Measurements from ENCODE around the gene ISCA2.

The ISCA2 gene

DNA sequence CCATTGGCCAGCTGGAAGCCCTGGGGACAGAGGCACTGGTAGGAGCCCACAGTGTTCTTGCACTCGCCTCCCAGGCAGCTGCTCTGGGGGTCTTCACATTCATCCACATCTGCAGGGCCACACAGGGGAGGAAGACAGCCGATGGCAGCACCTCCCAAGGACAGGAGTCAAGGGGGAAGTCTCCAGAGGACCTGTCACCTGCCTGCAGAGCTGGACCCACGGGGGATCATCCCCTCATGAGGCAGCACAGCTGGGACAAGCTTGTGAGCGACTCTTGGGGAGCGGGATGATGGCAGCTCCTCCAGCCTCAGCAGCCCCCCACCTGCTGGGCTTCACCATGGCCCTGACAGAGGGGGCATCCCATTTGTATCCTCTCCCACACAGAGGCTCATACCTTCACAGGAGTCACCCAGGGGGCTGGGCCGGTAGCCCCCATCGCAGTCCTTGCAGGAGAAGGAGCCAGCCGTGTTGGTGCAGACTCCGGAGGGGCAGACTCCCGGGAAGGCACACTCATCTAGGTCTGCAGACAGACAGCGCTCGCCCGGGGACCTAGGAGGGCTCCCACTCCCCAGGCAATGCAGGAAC, 15.4 kb downstream of the ISCA2 start:
- WGBS, 2 experiments (ENCODE audit: insufficient coverage in 2 of 2), result 87% methylated on average over 10 to 13 of the region's 13 CpGs
- H3K9me3 ChIP-seq (ENCODE audit: control insufficient read depth, low read length), result no peaks in the 10 kb centered on the region
- H3K4me3 ChIP-seq (ENCODE audit: extremely low read depth, insufficient read depth, low read length, poor library complexity, severe bottlenecking), result no peak overlapping the region
- peaks cover 41% of the 10 kb centered on the region for H3K36me3 ChIP-seq (ENCODE audit: control insufficient read depth, insufficient read depth, low read length)
- no peak overlapping the region for H3K27ac ChIP-seq (ENCODE audit: low read depth, low read length, severe bottlenecking)
- H3K4me1 ChIP-seq (ENCODE audit: control insufficient read depth, insufficient read depth, low read length, poor library complexity, severe bottlenecking), result peaks cover 9% of the 10 kb centered on the region

DNA sequence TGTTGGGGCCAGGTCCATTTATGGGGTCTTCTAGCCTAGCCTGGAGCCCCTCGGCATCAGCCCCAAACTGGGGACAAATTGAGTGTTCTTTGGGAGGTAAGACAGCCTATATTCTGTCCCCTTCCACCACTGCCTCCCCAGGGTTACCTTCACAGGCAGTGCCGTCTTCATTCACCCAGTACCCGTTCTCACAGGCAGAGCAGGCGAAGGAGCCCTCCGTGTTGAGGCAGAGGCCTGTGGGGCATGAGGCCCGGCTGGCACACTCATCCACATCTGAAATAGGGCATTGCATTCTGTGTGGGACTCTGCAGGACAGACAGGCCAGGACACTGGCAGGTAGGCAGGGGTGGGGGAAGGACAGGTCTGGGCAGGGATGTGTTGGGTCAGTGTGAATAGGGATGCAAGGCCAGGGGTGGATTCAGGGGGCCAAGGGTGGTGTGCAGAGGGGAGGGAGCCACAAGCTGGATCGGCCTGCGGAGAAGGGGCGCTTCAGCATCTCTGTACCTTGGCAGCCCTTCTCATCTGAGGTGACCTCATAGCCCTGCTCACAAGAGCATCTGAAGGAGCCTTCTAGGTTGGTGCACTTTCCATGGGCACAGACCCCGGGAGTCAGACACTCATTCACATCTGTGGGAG, 16.1 kb downstream of the ISCA2 start:
- H3K4me1 ChIP-seq (ENCODE audit: control insufficient read depth, insufficient read depth, low read length, poor library complexity, severe bottlenecking), result peaks cover 13% of the 10 kb centered on the region
- H3K27ac ChIP-seq (ENCODE audit: low read depth, low read length, severe bottlenecking), result no peak overlapping the region
- 90% methylated on average over 7 to 10 of the region's 10 CpGs for WGBS, 2 experiments (ENCODE audit: insufficient coverage in 2 of 2)
- no peaks in the 10 kb centered on the region for H3K9me3 ChIP-seq (ENCODE audit: control insufficient read depth, low read length)
- peaks cover 42% of the 10 kb centered on the region for H3K36me3 ChIP-seq (ENCODE audit: control insufficient read depth, insufficient read depth, low read length)
- H3K4me3 ChIP-seq (ENCODE audit: extremely low read depth, insufficient read depth, low read length, poor library complexity, severe bottlenecking), result no peak overlapping the region

DNA sequence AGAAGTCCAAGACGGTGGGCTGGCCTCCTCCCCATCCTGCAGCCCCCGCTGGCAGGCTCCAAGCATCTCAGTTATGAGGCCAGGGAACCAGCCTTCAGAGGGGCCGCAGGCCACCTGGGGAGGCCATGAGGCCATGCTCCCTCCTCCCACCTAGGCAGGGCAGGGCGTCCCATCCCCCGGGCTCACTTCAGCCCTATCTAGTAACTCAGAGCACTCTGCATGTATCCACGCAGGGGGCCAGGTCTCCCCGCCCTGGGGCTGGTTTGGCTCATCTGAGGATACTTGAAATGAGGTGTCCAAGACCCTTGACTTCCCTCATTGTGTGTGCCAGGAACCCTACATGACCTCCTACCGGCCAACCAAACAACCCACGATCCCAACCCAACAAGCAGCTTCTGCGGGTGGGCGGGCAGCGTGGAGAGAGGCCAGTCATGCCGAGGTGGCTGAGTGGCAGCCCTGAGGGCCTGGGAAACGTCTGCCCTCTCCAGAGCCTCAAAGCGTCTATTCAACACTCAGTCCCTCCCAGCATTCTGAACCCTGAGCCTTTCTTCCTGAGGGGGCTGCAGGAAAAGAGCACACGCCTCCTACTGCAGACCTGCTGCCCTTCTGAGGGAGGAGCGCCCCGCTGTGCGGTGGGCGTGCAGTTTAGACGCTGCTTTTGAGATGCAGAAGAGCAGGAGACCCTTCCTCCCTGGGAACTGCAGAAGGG, 16.8 kb downstream of the ISCA2 start:
- H3K4me1 ChIP-seq (ENCODE audit: control insufficient read depth, insufficient read depth, low read length, poor library complexity, severe bottlenecking), result peaks cover 13% of the 10 kb centered on the region
- no peak overlapping the region for H3K27ac ChIP-seq (ENCODE audit: low read depth, low read length, severe bottlenecking)
- H3K9me3 ChIP-seq (ENCODE audit: control insufficient read depth, low read length), result no peaks in the 10 kb centered on the region
- peaks cover 42% of the 10 kb centered on the region for H3K36me3 ChIP-seq (ENCODE audit: control insufficient read depth, insufficient read depth, low read length)
- H3K4me3 ChIP-seq (ENCODE audit: extremely low read depth, insufficient read depth, low read length, poor library complexity, severe bottlenecking), result no peak overlapping the region
- WGBS, 2 experiments (ENCODE audit: insufficient coverage in 2 of 2), result 40 to 47% methylated on average over 13 to 18 of the region's 21 CpGs

DNA sequence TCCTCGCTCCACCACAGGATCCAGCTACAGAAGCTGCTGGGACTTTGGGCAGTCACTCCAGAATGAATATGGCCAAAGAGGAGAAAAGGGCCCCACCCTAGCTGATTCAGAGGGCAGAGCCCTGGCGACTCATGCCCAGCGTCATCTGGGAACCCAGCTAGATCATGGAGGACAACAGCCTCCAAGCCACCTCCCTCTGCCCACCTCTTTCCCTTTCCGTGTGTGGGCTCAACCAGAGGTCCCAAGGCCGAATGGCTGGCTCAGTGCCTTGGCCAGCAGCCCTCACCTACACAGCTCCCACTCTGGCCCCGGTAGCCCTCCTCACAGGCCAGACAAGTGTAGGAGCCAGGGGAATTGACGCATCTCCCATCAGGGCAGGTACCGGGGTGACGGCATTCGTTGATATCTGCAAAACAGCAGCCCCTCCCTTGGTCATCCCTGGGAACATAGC, 17.4 kb downstream of the ISCA2 start:
- H3K4me3 ChIP-seq (ENCODE audit: extremely low read depth, insufficient read depth, low read length, poor library complexity, severe bottlenecking), result no peak overlapping the region
- H3K36me3 ChIP-seq (ENCODE audit: control insufficient read depth, insufficient read depth, low read length), result peaks cover 38% of the 10 kb centered on the region
- WGBS, 2 experiments (ENCODE audit: insufficient coverage in 2 of 2), result 75 to 84% methylated on average over 8 of the region's 10 CpGs
- peaks cover 13% of the 10 kb centered on the region for H3K4me1 ChIP-seq (ENCODE audit: control insufficient read depth, insufficient read depth, low read length, poor library complexity, severe bottlenecking)
- H3K27ac ChIP-seq (ENCODE audit: low read depth, low read length, severe bottlenecking), result no peak overlapping the region
- H3K9me3 ChIP-seq (ENCODE audit: control insufficient read depth, low read length), result no peaks in the 10 kb centered on the region

DNA sequence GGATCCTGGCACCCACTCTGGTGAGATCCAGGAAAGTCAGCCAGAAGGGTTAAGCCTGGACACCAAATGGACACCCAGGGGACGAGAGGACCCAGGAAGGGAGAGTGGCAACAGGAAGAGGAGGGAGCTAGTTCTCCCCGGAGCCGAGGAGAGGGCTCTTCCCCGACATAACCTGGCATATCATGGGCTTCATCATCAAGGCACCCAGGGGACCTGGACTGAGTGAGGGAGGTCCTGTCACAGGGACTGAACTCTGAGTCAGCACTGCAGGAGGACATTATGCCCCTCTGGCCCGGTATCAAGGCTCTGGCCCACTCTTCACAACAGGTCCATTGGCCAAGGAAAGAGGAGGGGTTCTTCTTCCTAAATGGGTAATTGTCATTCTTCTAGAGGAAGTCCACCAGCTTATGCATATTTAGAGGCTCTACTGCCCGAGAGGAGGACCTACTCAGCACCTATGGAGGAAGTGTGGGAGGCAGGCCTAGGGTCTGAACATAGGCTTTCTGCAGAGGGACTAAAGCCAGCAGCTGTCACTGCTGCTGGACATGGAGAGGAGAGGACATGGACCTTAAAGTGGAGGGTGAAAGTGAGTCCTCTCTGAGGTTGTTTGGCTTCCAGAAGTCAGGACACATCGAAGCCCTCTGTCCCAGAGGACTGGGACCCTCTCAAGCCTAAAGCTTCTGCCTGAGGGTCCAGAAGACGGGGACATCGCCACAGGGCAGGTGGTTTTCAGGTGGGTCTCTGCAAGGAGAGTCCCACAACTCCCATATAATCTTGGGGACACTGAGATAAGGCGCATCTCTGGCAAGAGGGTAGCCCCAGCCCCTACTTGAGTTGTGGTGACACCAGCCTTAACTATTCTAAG, 18.6 kb downstream of the ISCA2 start:
- Histone ChIP-seq H3K36me3 (ENCODE audit: control insufficient read depth, insufficient read depth, low read length) (peaks cover 36% of the 10 kb centered on the region), H3K4me3 (ENCODE audit: extremely low read depth, insufficient read depth, low read length, poor library complexity, severe bottlenecking) (no peak overlapping the region), H3K9me3 (ENCODE audit: control insufficient read depth, low read length) (no peaks in the 10 kb centered on the region), H3K4me1 (ENCODE audit: control insufficient read depth, insufficient read depth, low read length, poor library complexity, severe bottlenecking) (peaks cover 21% of the 10 kb centered on the region), H3K27ac (ENCODE audit: low read depth, low read length, severe bottlenecking) (no peak overlapping the region)
- WGBS, 2 experiments (ENCODE audit: insufficient coverage in 2 of 2), result 82 to 85% methylated on average over 8 to 9 of the region's 10 CpGs

DNA sequence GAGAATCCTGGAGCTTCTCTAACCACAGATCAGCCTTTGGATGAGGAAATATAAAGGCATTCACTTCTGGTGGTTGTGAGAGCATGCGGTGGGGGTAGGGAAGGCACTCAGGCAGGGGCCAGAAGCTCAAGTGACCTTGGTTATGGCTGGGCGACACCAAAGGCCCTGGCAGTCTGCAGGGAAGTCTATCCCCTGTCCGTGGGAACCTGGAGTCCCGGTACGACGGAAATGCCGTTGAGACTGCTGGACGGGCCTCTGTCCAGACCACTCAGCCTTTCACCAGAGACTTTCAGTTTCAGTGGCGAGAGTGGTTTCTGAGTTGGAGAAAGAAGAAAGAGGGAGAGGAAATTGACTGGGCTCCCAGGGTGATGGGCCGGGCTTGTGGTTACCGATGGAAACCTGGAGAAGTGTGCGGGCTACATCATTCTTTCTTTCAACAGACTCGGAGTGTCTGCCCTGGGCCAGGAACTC, 20.9 kb downstream of the ISCA2 start:
- H3K9me3 ChIP-seq (ENCODE audit: control insufficient read depth, low read length), result no peaks in the 10 kb centered on the region
- H3K4me1 ChIP-seq (ENCODE audit: control insufficient read depth, insufficient read depth, low read length, poor library complexity, severe bottlenecking), result peaks cover 22% of the 10 kb centered on the region
- no peak overlapping the region for H3K4me3 ChIP-seq (ENCODE audit: extremely low read depth, insufficient read depth, low read length, poor library complexity, severe bottlenecking)
- no peak overlapping the region for H3K27ac ChIP-seq (ENCODE audit: low read depth, low read length, severe bottlenecking)
- WGBS, 2 experiments (ENCODE audit: insufficient coverage in 2 of 2), result 60 to 92% methylated on average over 3 to 9 of the region's 13 CpGs
- peaks cover 31% of the 10 kb centered on the region for H3K36me3 ChIP-seq (ENCODE audit: control insufficient read depth, insufficient read depth, low read length)

DNA sequence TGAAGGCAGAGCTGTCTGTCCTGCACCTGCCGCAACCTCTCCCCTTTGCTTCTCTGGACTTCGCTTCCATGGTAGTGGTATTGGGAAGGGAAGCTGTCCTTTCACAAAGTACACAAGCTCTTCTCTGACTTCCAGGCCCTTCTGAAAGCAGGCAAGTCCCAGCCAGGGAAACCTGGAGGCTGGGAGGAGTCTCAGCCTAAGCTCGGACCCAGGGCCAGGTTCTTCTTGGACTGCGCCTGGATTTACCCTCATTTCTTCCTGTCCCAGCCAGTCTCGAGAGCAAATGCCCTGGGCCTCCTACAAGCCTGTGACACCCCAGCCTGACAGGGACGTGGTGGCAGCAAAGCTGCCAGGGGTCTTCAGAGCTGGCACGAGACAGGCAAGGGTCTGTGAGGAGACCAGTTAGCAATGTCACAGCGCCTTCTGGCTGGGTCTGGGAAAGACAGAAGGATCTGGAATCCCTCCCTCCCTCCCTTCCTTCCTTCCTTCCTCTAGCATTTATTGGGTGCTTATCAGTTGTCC, 22.4 kb downstream of the ISCA2 start:
- Histone ChIP-seq H3K9me3 (ENCODE audit: control insufficient read depth, low read length) (no peaks in the 10 kb centered on the region), H3K4me3 (ENCODE audit: extremely low read depth, insufficient read depth, low read length, poor library complexity, severe bottlenecking) (no peak overlapping the region), H3K27ac (ENCODE audit: low read depth, low read length, severe bottlenecking) (no peak overlapping the region), H3K4me1 (ENCODE audit: control insufficient read depth, insufficient read depth, low read length, poor library complexity, severe bottlenecking) (peaks cover 18% of the 10 kb centered on the region), H3K36me3 (ENCODE audit: control insufficient read depth, insufficient read depth, low read length) (peaks cover 32% of the 10 kb centered on the region)
- WGBS, 2 experiments (ENCODE audit: insufficient coverage in 2 of 2), result 94 to 96% methylated on average over 5 to 6 of the region's 8 CpGs

DNA sequence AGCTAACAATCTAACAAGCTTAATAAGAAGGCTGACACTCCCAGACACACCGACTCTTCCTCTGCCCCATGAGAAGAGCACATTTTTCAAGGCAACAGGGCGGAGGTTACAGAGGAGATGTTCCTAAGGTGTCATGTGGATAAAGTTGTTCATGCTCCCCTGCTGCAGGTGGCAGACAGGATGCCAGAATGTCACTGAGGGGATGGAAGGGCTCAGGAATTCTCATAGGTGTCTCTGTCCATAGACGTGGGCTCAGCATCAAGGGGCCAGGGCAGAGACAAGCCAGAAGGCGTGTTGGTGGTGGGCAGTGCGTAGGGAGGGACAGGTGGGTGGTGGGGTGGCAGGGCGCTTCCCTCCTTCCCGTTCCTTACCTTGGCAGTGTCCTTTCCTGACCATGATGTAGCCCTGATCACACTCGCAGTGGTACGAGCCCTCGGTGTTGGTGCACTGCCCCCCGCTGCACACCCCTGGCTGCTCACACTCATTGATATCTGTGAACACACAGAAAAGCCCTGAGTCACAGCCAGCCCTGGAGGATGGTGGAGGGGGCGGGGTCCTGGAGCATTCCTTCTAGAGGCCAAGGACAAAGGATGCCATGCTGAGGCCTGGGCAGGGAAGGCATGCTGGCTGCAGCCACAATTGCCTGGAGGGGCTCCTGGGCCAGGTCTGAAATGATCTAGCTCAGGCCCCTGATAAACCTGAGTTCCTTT, 23.0 kb downstream of the ISCA2 start:
- WGBS, 2 experiments (ENCODE audit: insufficient coverage in 2 of 2), result 51 to 85% methylated on average over 5 of the region's 12 CpGs

DNA sequence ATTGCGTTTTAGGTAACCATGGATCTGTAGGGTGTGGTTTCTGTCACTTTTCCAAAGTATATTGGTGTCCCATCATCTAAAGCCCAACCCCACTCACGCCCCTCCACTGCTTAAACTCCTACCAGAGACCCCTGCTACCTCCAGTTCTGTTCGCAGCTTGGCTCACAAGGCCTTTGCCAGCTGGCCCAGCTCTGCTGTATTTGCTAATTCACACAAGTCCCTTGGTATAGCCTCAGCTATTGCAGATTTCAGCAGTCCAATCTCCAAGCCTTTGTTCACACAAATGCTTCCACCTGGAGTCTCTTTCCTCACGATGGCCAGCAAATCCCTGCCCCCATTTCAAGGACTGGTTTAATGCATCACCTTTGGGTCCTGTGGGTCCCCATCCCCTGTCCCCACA, 24.2 kb downstream of the ISCA2 start:
- peaks cover 39% of the 10 kb centered on the region for H3K36me3 ChIP-seq (ENCODE audit: control insufficient read depth, insufficient read depth, low read length)
- peaks cover 13% of the 10 kb centered on the region for H3K4me1 ChIP-seq (ENCODE audit: control insufficient read depth, insufficient read depth, low read length, poor library complexity, severe bottlenecking)
- H3K9me3 ChIP-seq (ENCODE audit: control insufficient read depth, low read length), result no peaks in the 10 kb centered on the region
- WGBS, 2 experiments (ENCODE audit: insufficient coverage in 2 of 2), result 96 to 100% methylated on average over 3 of the region's 4 CpGs
- no peak overlapping the region for H3K27ac ChIP-seq (ENCODE audit: low read depth, low read length, severe bottlenecking)
- no peak overlapping the region for H3K4me3 ChIP-seq (ENCODE audit: extremely low read depth, insufficient read depth, low read length, poor library complexity, severe bottlenecking)

More for the DNA sequence above, 23.0 kb downstream of the ISCA2 start:
- H3K4me3 ChIP-seq (ENCODE audit: extremely low read depth, insufficient read depth, low read length, poor library complexity, severe bottlenecking), result no peak overlapping the region
- H3K9me3 ChIP-seq (ENCODE audit: control insufficient read depth, low read length), result no peaks in the 10 kb centered on the region
- no peak overlapping the region for H3K27ac ChIP-seq (ENCODE audit: low read depth, low read length, severe bottlenecking)
- peaks cover 13% of the 10 kb centered on the region for H3K4me1 ChIP-seq (ENCODE audit: control insufficient read depth, insufficient read depth, low read length, poor library complexity, severe bottlenecking)
- peaks cover 37% of the 10 kb centered on the region for H3K36me3 ChIP-seq (ENCODE audit: control insufficient read depth, insufficient read depth, low read length)

DNA sequence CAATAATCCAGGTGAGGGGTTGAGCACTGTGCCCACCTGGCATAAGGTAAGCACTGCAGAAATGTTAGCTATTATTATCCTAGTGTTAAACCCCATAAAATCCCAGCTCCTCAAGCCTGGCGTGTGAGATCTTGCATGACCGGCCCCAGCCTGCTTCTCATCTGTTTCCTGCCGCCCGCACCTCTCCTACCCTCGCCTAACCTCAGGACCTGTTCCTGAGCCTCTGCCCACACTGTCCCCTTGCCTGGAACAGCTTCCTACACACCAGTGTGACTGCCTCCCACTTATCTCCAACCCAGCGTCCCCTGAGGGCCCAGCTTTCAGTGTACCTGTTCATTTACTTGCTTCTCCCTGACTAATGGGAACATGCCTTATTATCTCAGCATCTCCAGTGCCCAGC, 24.7 kb downstream of the ISCA2 start:
- H3K36me3 ChIP-seq (ENCODE audit: control insufficient read depth, insufficient read depth, low read length), result peaks cover 37% of the 10 kb centered on the region
- H3K27ac ChIP-seq (ENCODE audit: low read depth, low read length, severe bottlenecking), result no peak overlapping the region
- 86 to 95% methylated on average over 3 to 6 of the region's 6 CpGs for WGBS, 2 experiments (ENCODE audit: insufficient coverage in 2 of 2)
- peaks cover 13% of the 10 kb centered on the region for H3K4me1 ChIP-seq (ENCODE audit: control insufficient read depth, insufficient read depth, low read length, poor library complexity, severe bottlenecking)
- H3K4me3 ChIP-seq (ENCODE audit: extremely low read depth, insufficient read depth, low read length, poor library complexity, severe bottlenecking), result no peak overlapping the region
- H3K9me3 ChIP-seq (ENCODE audit: control insufficient read depth, low read length), result no peaks in the 10 kb centered on the region
